Uterus (tissue), 4 donors: Measurements from ENCODE around the gene UBA52. TPM values are rescaled to one million over a fixed set of nuclear protein-coding genes. Genes with fewer than 3 reads are reported as not detected.

Source experiments
- DNase-seq, 2 donors: peaks; one replicate each; pipeline ENCODE4 v3.0.0-alpha.2; 2019 to 2020
- H3K27ac ChIP-seq, 2 donors: fragments of 200-600 bp; sonication (generic); 1 replicate in 1 of 2; 2 replicates in 1 of 2; pipeline ENCODE4 v1.5.1; 2016 to 2018
- H3K27me3 ChIP-seq, 2 donors: fragments of 200-600 bp; sonication (generic); one replicate each; pipeline ENCODE4 v1.5.1; 2018 to 2019; ENCODE audit warnings: control low read depth in 1 of 2
- H3K36me3 ChIP-seq, 2 donors: fragments of 200-600 bp; sonication (generic); one replicate each; pipeline ENCODE4 v1.5.1; 2019; ENCODE audit warnings: control low read depth in 1 of 2
- H3K4me1 ChIP-seq, 2 donors: fragments of 200-600 bp; sonication (generic); one replicate each; pipeline ENCODE4 v1.5.1; 2018 to 2019; ENCODE audit warnings: control low read depth in 1 of 2
- H3K4me3 ChIP-seq, 2 donors: fragments of 200-600 bp; sonication (generic); 1 replicate in 1 of 2; 2 replicates in 1 of 2; pipeline ENCODE4 v1.5.1; 2018 to 2019; ENCODE audit warnings: mild to moderate bottlenecking in 1 of 2
- H3K9me3 ChIP-seq, 2 donors: fragments of 200-600 bp; sonication (generic); one replicate each; pipeline ENCODE4 v1.5.1; 2019; ENCODE audit warnings: control low read depth in 1 of 2
- CTCF ChIP-seq, 4 experiments: fragments of 200-600 bp in 2 of 4; fragments of 450-650 bp in 2 of 4; sonication (generic) in 2 of 4; IDR thresholded peaks; one replicate each; pipeline ENCODE4 v1.5.1; 2016 to 2019; ENCODE audit warnings: antibody characterized with exemption in 4 of 4, mild to moderate bottlenecking in 2 of 4, moderate library complexity in 1 of 4
- POLR2A ChIP-seq, 2 donors: fragments of 450-650 bp; IDR thresholded peaks; one replicate each; pipeline ENCODE4 v1.6.1; 2016; ENCODE audit warnings: antibody characterized with exemption in 2 of 2, mild to moderate bottlenecking in 1 of 2, moderate library complexity in 1 of 2
- intact Hi-C: fragments of 100-400 bp; cut with DNase I; formaldehyde crosslinking; loops from one replicate; pipeline ENCODE4 v1.15.1; 2023; ENCODE audit warnings: low total_unique reads
- total RNA-seq, 4 donors: library from RNA; depleted of rRNA in 3 of 4; stranded (reverse); fragments of >200 nt in 3 of 4; gene quantifications; one replicate each; pipeline versions ENCODE4 v1.1.0 to v1.2.4, GENCODE V29; 2014 to 2023
- donor health status: DM: yes; HTN: yes; CAD: no.

Gene UBA52
- total RNA-seq, 4 donors from 2014 or later: 295 to 1,369 (median 721) TPM

GRCh38 chr19:18608805-18609716 lies 37.4 kb downstream of the UBA52 start:
- no peaks in the 10 kb centered on the region for H3K36me3 ChIP-seq
- no peak overlapping the region for H3K27ac ChIP-seq
- intact Hi-C loops: no loop called here
- H3K27me3 ChIP-seq: peaks cover 49 to 52% of the 10 kb centered on the region in 2 donors
- no peaks in the 10 kb centered on the region for H3K9me3 ChIP-seq
- H3K4me3 ChIP-seq: no peak overlapping the region
- TF ChIP-seq CTCF (IDR thresholded peaks at IDR 0.05) (no peak), POLR2A (IDR thresholded peaks at IDR 0.05) (no peak)
- peaks cover 0 to 24% of the 10 kb centered on the region in 2 donors for H3K4me1 ChIP-seq
- no peak for DNase-seq

DNA sequence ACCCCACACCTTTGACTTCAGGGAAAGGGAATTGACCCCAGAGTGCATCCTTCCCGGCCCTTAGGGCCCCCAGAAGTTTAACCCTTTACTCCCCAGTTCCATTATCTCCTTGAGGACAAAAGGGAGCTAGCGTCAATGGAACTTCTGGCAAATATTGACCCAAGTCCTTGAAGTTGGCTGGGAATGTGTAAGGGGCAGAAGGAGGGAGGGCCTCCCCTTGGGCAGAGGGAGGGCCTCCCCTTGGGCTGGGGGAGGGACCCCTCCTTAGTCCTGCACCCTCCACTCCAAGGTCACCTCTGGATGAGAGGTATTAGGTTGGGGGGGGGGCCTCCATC lies 38.0 kb downstream of the UBA52 start:
- no peak for TF ChIP-seq CTCF (IDR thresholded peaks at IDR 0.05)
- Histone ChIP-seq H3K4me3 (no peak overlapping the region), H3K9me3 (no peaks in the 10 kb centered on the region), H3K36me3 (no peaks in the 10 kb centered on the region), H3K4me1 (peaks cover 0 to 24% of the 10 kb centered on the region in 2 donors), H3K27ac (no peak overlapping the region), H3K27me3 (peaks cover 44 to 52% of the 10 kb centered on the region in 2 donors)
- intact Hi-C loops: no loop called here
- DNase-seq: no peak

DNA sequence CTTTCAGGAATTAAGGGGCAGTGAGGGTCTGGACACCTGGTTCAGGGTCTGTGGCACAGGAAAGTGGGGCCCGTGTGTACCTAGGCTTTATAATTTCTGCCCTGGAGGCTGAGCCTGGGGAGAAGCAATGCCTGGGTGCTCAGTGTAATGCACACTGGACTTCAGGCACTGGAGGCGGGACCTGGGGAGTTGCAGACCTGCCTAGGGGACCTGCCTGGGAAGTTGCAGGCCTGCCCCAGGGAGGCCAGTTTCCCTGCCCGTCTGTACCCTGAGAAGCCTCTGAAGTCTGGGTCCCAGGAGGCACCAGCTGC lies 38.5 kb downstream of the UBA52 start:
- intact Hi-C loops: no loop called here
- no peak for DNase-seq
- peaks cover 0 to 24% of the 10 kb centered on the region in 2 donors for H3K4me1 ChIP-seq
- H3K27ac ChIP-seq: no peak overlapping the region
- H3K27me3 ChIP-seq: peaks cover 40 to 52% of the 10 kb centered on the region in 2 donors
- no peaks in the 10 kb centered on the region for H3K9me3 ChIP-seq
- H3K36me3 ChIP-seq: no peaks in the 10 kb centered on the region
- TF ChIP-seq CTCF (IDR thresholded peaks at IDR 0.05): no peak
- TF ChIP-seq POLR2A (IDR thresholded peaks at IDR 0.05): no peak
- H3K4me3 ChIP-seq: no peak overlapping the region

DNA sequence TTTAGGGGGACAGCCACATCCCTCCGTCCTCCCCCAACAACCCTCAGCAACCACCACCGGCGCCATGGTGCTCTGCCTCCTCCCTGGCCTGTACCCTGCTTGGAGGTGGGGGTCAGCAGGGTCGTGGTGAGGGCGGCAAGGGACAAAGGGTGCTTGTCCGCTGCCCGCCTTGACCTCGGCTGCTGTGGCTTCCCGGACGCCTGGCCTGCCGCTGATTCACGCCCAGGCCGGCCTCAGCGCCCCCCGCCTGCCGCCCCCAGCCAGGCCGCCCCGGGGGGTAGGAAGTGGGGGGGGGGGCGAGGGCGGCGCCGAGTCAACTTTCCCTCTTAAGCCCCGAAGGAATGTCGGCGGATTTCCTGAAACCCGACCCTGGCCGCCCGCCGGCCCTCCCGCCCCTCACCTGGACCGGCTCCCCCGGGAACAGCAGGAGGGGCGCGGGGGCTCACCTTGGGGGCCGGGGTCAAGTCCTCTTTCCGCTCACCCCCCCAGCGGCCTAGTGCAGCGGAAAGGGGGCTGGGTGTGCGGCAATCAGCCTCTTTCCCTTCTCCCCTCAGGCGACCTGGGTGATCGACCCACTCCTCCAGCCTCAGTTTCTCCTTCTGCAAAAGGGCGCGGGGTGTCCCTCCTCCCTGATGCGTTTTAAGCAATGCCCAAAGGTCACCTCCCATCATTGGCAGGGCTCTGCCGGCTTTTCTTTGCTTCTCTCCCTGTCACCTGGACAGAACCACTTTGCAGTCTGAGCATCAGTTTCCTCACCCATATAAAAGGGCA lies 39.1 kb downstream of the UBA52 start:
- TF ChIP-seq POLR2A (IDR thresholded peaks at IDR 0.05): no peak
- no peak for TF ChIP-seq CTCF (IDR thresholded peaks at IDR 0.05)
- H3K27ac ChIP-seq: no peak overlapping the region
- no peaks in the 10 kb centered on the region for H3K9me3 ChIP-seq
- peaks cover 0 to 24% of the 10 kb centered on the region in 2 donors for H3K4me1 ChIP-seq
- H3K4me3 ChIP-seq: no peak overlapping the region
- H3K36me3 ChIP-seq: no peaks in the 10 kb centered on the region
- DNase-seq: no peak
- peaks cover 35 to 52% of the 10 kb centered on the region in 2 donors for H3K27me3 ChIP-seq
- intact Hi-C loops: no loop called here
